ENCODE data around the gene AXIN1. TPM values are rescaled to one million over a fixed set of nuclear protein-coding genes. Genes with fewer than 3 reads are reported as not detected.

The AXIN1 gene
- total and polyA plus RNA-seq, 9 of the 15 experiments (the other 6 are each of a cell fraction or from before 2014, with no cell fraction given) = 0.42 to 58.0 (median 25.9) TPM

DNA sequence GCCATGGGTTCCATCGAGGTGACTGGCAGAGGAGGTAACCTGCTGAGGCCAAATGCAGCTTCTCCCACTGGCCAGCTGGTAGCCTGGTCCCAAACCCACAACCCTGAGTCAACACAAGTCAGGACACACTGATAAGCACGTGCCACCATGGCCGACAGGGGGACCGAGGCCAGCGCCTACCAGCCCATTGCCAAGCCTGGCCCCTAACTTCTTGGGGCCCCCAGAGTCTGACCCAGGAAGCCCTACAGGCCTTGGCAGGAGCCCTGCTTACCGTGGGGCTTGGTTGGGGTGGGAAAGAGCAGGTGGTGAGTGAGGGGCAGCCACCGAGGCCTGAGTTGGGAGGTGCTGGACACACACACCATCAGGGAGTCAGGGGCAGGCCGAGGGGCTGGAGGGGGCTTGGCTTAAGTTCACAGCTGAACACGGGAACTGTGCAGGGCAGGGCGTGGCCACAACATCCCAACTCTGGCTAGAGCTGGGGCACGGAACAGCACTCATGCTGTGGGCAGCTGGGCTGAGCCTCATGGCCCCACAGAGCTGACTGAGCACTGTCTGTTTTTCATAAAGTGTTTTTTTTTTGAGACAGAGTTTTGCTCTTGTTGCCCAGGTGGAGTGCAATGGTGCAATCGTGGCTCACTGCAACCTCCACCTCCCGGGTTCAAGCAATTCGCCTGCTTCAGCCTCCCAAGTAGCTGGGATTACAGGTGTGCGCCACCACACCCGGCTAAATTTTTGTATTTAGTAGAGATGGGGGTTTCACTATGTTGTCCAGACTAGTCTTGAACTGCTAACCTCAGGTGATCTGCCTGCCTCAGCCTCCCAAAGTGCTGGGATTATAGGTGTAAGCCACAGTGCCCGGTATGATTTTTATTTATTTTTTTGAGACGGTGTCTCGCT, 12.3 kb upstream of the AXIN1 start (continued):
- TF ChIP-seq ZNF592 (IDR thresholded peaks at IDR 0.05) (peak; percentile 30; the same call in 1 of the 2 replicates), YY1 (IDR thresholded peaks at IDR 0.05; ENCODE audit: borderline replicate concordance in 1 of 3, control insufficient read depth in 1 of 3, extremely low read depth in 1 of 3, insufficient read depth in 3 of 3, insufficient read length in 1 of 3, insufficient replicate concordance in 2 of 3, low read depth in 1 of 3, low read length in 2 of 3) (peak in 1 of 3 experiments; percentile 22), POLR2A (conservative IDR thresholded peaks at IDR 0.05) (peak; percentile 50; the same call in 1 of the 2 replicates), POLR2G (IDR thresholded peaks at IDR 0.05; ENCODE audit: low read depth, low read length) (peak; percentile 77), MAX (CRISPR knock-in tag; IDR thresholded peaks at IDR 0.05) (peak; percentile 84), HDGF (IDR thresholded peaks at IDR 0.05) (no peak), L3MBTL2 (IDR thresholded peaks at IDR 0.05) (peak; percentile 41; the same call in 1 of the 2 replicates), SMARCE1 (IDR thresholded peaks at IDR 0.05) (no peak), KDM1A (IDR thresholded peaks at IDR 0.05) (peak in 1 of 2 experiments; percentile 47; a peak in 1 of 4 replicates), CCAR2 (IDR thresholded peaks at IDR 0.05; ENCODE audit: low read depth, low read length) (no peak), E2F6 (IDR thresholded peaks at IDR 0.05; ENCODE audit: borderline replicate concordance in 1 of 2, extremely low read depth in 1 of 2, insufficient read depth in 1 of 2, insufficient read length in 1 of 2, low read depth in 1 of 2, low read length in 1 of 2, poor library complexity in 1 of 2, severe bottlenecking in 1 of 2) (peak; percentile 12 to 19), CBFA2T3 (IDR thresholded peaks at IDR 0.05) (peak; percentile 22; the same call in 1 of the 2 replicates), RBFOX2 (IDR thresholded peaks at IDR 0.05; ENCODE audit: low read depth, low read length) (0 out of 2 replicates have a peak, but pooled peaks have one; percentile 41)
- TF ChIP-seq, protein P1, sequence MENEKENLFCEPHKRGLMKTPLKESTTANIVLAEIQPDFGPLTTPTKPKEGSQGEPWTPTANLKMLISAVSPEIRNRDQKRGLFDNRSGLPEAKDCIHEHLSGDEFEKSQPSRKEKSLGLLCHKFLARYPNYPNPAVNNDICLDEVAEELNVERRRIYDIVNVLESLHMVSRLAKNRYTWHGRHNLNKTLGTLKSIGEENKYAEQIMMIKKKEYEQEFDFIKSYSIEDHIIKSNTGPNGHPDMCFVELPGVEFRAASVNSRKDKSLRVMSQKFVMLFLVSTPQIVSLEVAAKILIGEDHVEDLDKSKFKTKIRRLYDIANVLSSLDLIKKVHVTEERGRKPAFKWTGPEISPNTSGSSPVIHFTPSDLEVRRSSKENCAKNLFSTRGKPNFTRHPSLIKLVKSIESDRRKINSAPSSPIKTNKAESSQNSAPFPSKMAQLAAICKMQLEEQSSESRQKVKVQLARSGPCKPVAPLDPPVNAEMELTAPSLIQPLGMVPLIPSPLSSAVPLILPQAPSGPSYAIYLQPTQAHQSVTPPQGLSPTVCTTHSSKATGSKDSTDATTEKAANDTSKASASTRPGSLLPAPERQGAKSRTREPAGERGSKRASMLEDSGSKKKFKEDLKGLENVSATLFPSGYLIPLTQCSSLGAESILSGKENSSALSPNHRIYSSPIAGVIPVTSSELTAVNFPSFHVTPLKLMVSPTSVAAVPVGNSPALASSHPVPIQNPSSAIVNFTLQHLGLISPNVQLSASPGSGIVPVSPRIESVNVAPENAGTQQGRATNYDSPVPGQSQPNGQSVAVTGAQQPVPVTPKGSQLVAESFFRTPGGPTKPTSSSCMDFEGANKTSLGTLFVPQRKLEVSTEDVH (IDR thresholded peaks at IDR 0.05; ENCODE audit: low read depth, partially characterized antibody) = no peak

Measured in K562 (cell line).